ENCODE data around the gene DFFB.
A peak's percentile ranks its signal among the peaks of the same experiment; 100 is the strongest.

Gene DFFB

GRCh38 chr1:3876716-3877115 lies 19.4 kb downstream of the DFFB start:
- DNase-seq, result no peak

GRCh38 chr1:3879099-3879498 lies 21.8 kb downstream of the DFFB start:
- no peak for DNase-seq

GRCh38 chr1:3879787-3880428 lies 22.6 kb downstream of the DFFB start:
- DNase-seq, result no peak

GRCh38 chr1:3880429-3881192 lies 23.3 kb downstream of the DFFB start:
- DNase-seq, result no peak

- no peak for DNase-seq
These were observed 23.9 kb downstream of the DFFB start for GRCh38 chr1:3881193-3881480.

- peak; percentile 48 to 51 for DNase-seq
These were observed 26.1 kb downstream of the DFFB start for GRCh38 chr1:3883194-3883925.

- no peak for DNase-seq
These were observed 27.7 kb downstream of the DFFB start for GRCh38 chr1:3884966-3885365.

GRCh38 chr1:3885611-3886010 lies 28.3 kb downstream of the DFFB start:
- no peak for DNase-seq

GRCh38 chr1:3886106-3886670 lies 28.9 kb downstream of the DFFB start:
- no peak for DNase-seq

- no peak for DNase-seq
These were observed 29.4 kb downstream of the DFFB start for GRCh38 chr1:3886691-3887090.

GRCh38 chr1:3888301-3888700 lies 31.0 kb downstream of the DFFB start:
- DNase-seq, result no peak

GRCh38 chr1:3889936-3890335 lies 32.7 kb downstream of the DFFB start:
- peak; percentile 30 to 46 for DNase-seq

- peak in 1 of 2 donors; percentile 60 for DNase-seq
These were observed 33.4 kb downstream of the DFFB start for GRCh38 chr1:3890389-3891328.

- no peak for DNase-seq
These were observed 34.1 kb downstream of the DFFB start for GRCh38 chr1:3891329-3891865.

GRCh38 chr1:3892748-3893147 lies 35.5 kb downstream of the DFFB start:
- DNase-seq, result no peak

- no peak for DNase-seq
These were observed 35.9 kb downstream of the DFFB start for GRCh38 chr1:3893190-3893589.

- no peak for DNase-seq
These were observed 37.5 kb downstream of the DFFB start for GRCh38 chr1:3894626-3895278.

- DNase-seq, result no peak
These were observed 38.1 kb downstream of the DFFB start for GRCh38 chr1:3895279-3895950.

GRCh38 chr1:3895951-3896325 lies 38.7 kb downstream of the DFFB start:
- DNase-seq, result no peak

GRCh38 chr1:3896396-3897000 lies 39.2 kb downstream of the DFFB start:
- no peak for DNase-seq

GRCh38 chr1:3898475-3898735 lies 41.1 kb downstream of the DFFB start:
- DNase-seq, result no peak

All from CD4-positive, alpha-beta T cell treated with Interleukin-1 beta for 1 hour (primary cell).